HUES48 (cell line): ENCODE data around the gene PLCL1.
"Not testable (repeated sequence)": the region's sequence is repeated elsewhere in the genome, so short reads cannot be mapped to it uniquely, and the experiment has no call there.

Source experiments
- H3K27ac ChIP-seq: one replicate; pipeline ENCODE4 v1.7.0; 2013; ENCODE audit warnings: low read depth, low read length, inconsistent platforms
- H3K27me3 ChIP-seq: 2 replicates; pipeline ENCODE4 v1.6.1; 2013; ENCODE audit warnings: mild to moderate bottlenecking, low read length; ENCODE audit not compliant: control insufficient read depth, insufficient read depth
- H3K36me3 ChIP-seq: 2 replicates; pipeline ENCODE4 v1.6.1; 2013; ENCODE audit warnings: low read length; ENCODE audit not compliant: control insufficient read depth, insufficient read depth
- H3K4me1 ChIP-seq: 2 replicates; pipeline ENCODE4 v1.6.1; 2013; ENCODE audit warnings: mild to moderate bottlenecking, low read length; ENCODE audit not compliant: control insufficient read depth, insufficient read depth
- H3K4me3 ChIP-seq: 2 replicates; pipeline ENCODE4 v1.5.1; 2013; ENCODE audit warnings: mild to moderate bottlenecking, low read depth, low read length
- H3K9ac ChIP-seq: 2 replicates; pipeline ENCODE4 v1.6.1; 2013; ENCODE audit warnings: mild to moderate bottlenecking, low read depth, low read length, moderate library complexity
- H3K9me3 ChIP-seq: 2 replicates; pipeline ENCODE4 v1.6.1; 2013; ENCODE audit warnings: low read length; ENCODE audit not compliant: control insufficient read depth, insufficient read depth

PLCL1 gene

GRCh38 chr2:198173864-198174263 lies 369.5 kb downstream of the PLCL1 start:
- no peak overlapping the region for H3K9ac ChIP-seq
- H3K27me3 ChIP-seq: no peaks in the 10 kb centered on the region
- no peak overlapping the region for H3K27ac ChIP-seq
- H3K4me3 ChIP-seq: no peak overlapping the region
- H3K36me3 ChIP-seq: no peaks in the 10 kb centered on the region
- no peaks in the 10 kb centered on the region for H3K4me1 ChIP-seq
- H3K9me3 ChIP-seq: peaks cover 5% of the 10 kb centered on the region; the same call in 1 of the 2 replicates

GRCh38 chr2:198175271-198175670 lies 370.9 kb downstream of the PLCL1 start:
- no peaks in the 10 kb centered on the region for H3K27me3 ChIP-seq
- no peaks in the 10 kb centered on the region for H3K36me3 ChIP-seq
- H3K4me1 ChIP-seq: no peaks in the 10 kb centered on the region
- peaks cover 6% of the 10 kb centered on the region; the same call in 1 of the 2 replicates for H3K9me3 ChIP-seq
- no peak overlapping the region for H3K4me3 ChIP-seq
- H3K27ac ChIP-seq: no peak overlapping the region
- no peak overlapping the region for H3K9ac ChIP-seq

GRCh38 chr2:198177040-198177439 lies 372.6 kb downstream of the PLCL1 start:
- Histone ChIP-seq H3K4me1 (no peaks in the 10 kb centered on the region), H3K27me3 (no peaks in the 10 kb centered on the region), H3K27ac (no peak overlapping the region), H3K36me3 (no peaks in the 10 kb centered on the region), H3K4me3 (no peak overlapping the region), H3K9ac (no peak overlapping the region), H3K9me3 (peaks cover 6% of the 10 kb centered on the region; the same call in 1 of the 2 replicates)

GRCh38 chr2:198178766-198179165 lies 374.4 kb downstream of the PLCL1 start:
- no peak overlapping the region for H3K27ac ChIP-seq
- no peak overlapping the region for H3K9ac ChIP-seq
- no peaks in the 10 kb centered on the region for H3K4me1 ChIP-seq
- no peaks in the 10 kb centered on the region for H3K36me3 ChIP-seq
- H3K9me3 ChIP-seq: peaks cover 6% of the 10 kb centered on the region; the same call in 1 of the 2 replicates
- no peaks in the 10 kb centered on the region for H3K27me3 ChIP-seq
- no peak overlapping the region for H3K4me3 ChIP-seq

DNA sequence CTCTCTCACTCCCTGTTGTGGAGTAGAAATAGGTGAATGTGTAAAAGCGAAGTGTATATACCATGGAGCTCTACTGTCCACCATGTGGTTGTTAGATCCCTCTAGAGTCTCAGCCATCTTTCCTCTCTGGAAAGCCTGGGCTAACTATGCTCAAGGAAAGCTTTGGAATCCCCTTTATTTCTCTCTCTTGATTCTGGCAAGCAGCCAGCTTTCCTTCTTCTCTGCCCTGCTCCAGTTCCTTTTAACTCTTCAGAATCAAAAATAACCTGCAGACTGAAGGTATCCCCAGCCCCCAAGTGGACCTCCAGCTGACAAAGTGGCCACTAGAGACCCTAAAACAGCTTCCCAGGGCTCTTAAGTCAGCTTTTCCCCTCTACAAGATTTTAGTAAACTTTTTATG lies 381.9 kb downstream of the PLCL1 start:
- no peaks in the 10 kb centered on the region for H3K27me3 ChIP-seq
- no peaks in the 10 kb centered on the region for H3K4me1 ChIP-seq
- no peaks in the 10 kb centered on the region for H3K36me3 ChIP-seq
- H3K4me3 ChIP-seq: no peak overlapping the region
- no peaks in the 10 kb centered on the region for H3K9me3 ChIP-seq
- no peak overlapping the region for H3K27ac ChIP-seq
- no peak overlapping the region for H3K9ac ChIP-seq

DNA sequence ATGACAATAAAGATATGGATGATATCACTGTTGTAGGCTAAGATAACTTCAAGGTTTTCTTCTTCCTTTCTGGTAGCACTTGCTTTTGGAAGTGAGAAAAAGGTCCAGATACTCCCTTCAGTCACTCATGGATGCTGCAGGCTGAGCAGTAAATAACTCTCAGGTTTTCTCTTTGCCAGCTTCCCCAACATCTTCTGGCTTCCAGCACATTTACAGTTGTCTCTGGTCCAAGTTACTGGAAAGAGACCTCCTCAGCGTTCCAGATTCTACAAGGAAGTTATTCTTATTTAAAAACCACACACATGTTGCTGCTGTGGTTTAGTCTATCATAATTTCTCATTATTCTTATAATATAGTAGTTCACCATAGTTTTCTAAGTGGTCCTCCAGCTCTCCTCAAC lies 383.4 kb downstream of the PLCL1 start:
- no peaks in the 10 kb centered on the region for H3K36me3 ChIP-seq
- H3K4me3 ChIP-seq: no peak overlapping the region
- H3K9me3 ChIP-seq: no peaks in the 10 kb centered on the region
- H3K27me3 ChIP-seq: no peaks in the 10 kb centered on the region
- no peak overlapping the region for H3K9ac ChIP-seq
- no peaks in the 10 kb centered on the region for H3K4me1 ChIP-seq
- no peak overlapping the region for H3K27ac ChIP-seq

GRCh38 chr2:198188982-198189381 lies 384.6 kb downstream of the PLCL1 start:
- Histone ChIP-seq H3K9me3 (no peaks in the 10 kb centered on the region), H3K4me1 (no peaks in the 10 kb centered on the region), H3K27ac (no peak overlapping the region), H3K27me3 (no peaks in the 10 kb centered on the region), H3K36me3 (no peaks in the 10 kb centered on the region), H3K4me3 (no peak overlapping the region), H3K9ac (no peak overlapping the region)

- H3K27me3 ChIP-seq: no peaks in the 10 kb centered on the region
- no peaks in the 10 kb centered on the region for H3K36me3 ChIP-seq
- no peak overlapping the region for H3K9ac ChIP-seq
- H3K27ac ChIP-seq: no peak overlapping the region
- H3K4me1 ChIP-seq: no peaks in the 10 kb centered on the region
- H3K4me3 ChIP-seq: no peak overlapping the region
- no peaks in the 10 kb centered on the region for H3K9me3 ChIP-seq
Observed at GRCh38 chr2:198191651-198192050, 387.3 kb downstream of the PLCL1 start.

DNA sequence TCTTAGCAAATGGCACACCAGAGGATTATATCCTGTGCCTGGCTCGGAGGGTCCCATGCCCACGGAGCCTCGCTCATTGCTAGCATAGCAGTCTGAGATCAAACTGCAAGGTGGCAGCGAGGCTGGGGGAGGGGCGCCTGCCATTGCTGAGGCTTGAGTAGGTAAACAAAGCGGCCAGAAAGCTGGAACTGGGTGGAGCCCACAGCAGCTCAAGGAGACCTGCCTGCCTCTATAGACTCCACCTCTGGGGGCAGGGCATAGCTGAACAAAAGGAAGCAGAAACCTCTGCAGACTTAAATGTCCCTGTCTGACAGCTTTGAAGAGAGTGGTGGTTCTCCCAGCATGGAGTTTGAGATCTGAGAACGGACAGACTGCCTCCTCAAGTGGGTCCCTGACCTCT lies 392.2 kb downstream of the PLCL1 start:
- not testable (repeated sequence) for H3K9me3 ChIP-seq, H3K4me1 ChIP-seq, H3K4me3 ChIP-seq, H3K36me3 ChIP-seq, H3K9ac ChIP-seq, H3K27ac ChIP-seq, H3K27me3 ChIP-seq
